Activated B cell treated with CpG ODN at 0.5 μM for 24 hours (primary cell): ENCODE data around the gene PRORP. TPM values are rescaled to one million over a fixed set of nuclear protein-coding genes. Genes with fewer than 3 reads are reported as not detected.
A peak's percentile ranks its signal among the peaks of the same experiment; 100 is the strongest.

Experiments
- ATAC-seq: fragments of 200-7000 bp; cut with Tn5 transposase; one replicate; pipeline ENCODE4 v1.10.0; 2021; ENCODE audit warnings: low read depth, mild to moderate bottlenecking, moderate library complexity
- CTCF ChIA-PET: fragments of 350-600 bp; sonication (Branson Sonifier 250); formaldehyde crosslinking; loops from one replicate; lab custom pipeline; 2021; ENCODE audit warnings: antibody characterized with exemption; lab: Charles Lee
- POLR2A ChIA-PET: fragments of 350-600 bp; sonication (Branson Sonifier 250); formaldehyde crosslinking; loops from one replicate; lab custom pipeline; 2021; ENCODE audit warnings: antibody characterized with exemption; lab: Charles Lee
- DNase-seq: peaks from one replicate; pipeline ENCODE4 v3.0.0; 2022
- H3K27ac Mint-ChIP-seq: one replicate; pipeline ENCODE4 v1.8.0; 2020; ENCODE audit warnings: mixed read lengths
- H3K27me3 Mint-ChIP-seq: one replicate; pipeline ENCODE4 v1.8.0; 2021; ENCODE audit warnings: mixed read lengths
- H3K36me3 Mint-ChIP-seq: one replicate; pipeline ENCODE4 v1.8.0; 2021; ENCODE audit warnings: low read depth, mixed read lengths
- H3K4me1 Mint-ChIP-seq: one replicate; pipeline ENCODE4 v1.8.0; 2021; ENCODE audit warnings: mixed read lengths
- H3K4me3 Mint-ChIP-seq: one replicate; pipeline ENCODE4 v1.8.0; 2020; ENCODE audit warnings: mild to moderate bottlenecking, mixed read lengths
- H3K9me3 Mint-ChIP-seq: one replicate; pipeline ENCODE4 v1.8.0; 2020; ENCODE audit warnings: mixed read lengths
- intact Hi-C: fragments of 100-400 bp; cut with micrococcal nuclease; formaldehyde crosslinking; loops from one replicate; pipeline ENCODE4 v1.15.1; 2024
- total RNA-seq: library from RNA; stranded (reverse); gene quantifications from 2 replicates; pipeline ENCODE4 v1.2.3, GENCODE V29; 2022
- TF ChIP-seq, protein P1 (sequence below): fragments of 200-600 bp; IDR thresholded peaks from one replicate; pipeline ENCODE4 v1.8.0; 2022; ENCODE audit warnings: antibody characterized with exemption, mild to moderate bottlenecking

PRORP gene
- total RNA-seq, result 22.8 and 25.6 TPM in 2 replicates

GRCh38 chr14:35121887-35122695 is at the start of gene PRORP, which contains the start of gene PPP2R3C:
PRORP (plus strand) TSS chr14:35122552; CDS start chr14:35123246, 694 bp downstream.
PPP2R3C (minus strand) TSS chr14:35121990; CDS start chr14:35121959, 31 bp downstream.
- H3K27me3 Mint-ChIP-seq, result no peaks in the 10 kb centered on the region
- H3K4me1 Mint-ChIP-seq, result peaks cover 49% of the 10 kb centered on the region

GRCh38 chr14:35073486-35073885 is 48.9 kb upstream of the PRORP start:
- ATAC-seq (no peak), DNase-seq (no peak)
- Mint-ChIP-seq H3K27me3 (no peaks in the 10 kb centered on the region), H3K9me3 (no peaks in the 10 kb centered on the region), H3K4me1 (no peaks in the 10 kb centered on the region), H3K36me3 (peaks cover 49% of the 10 kb centered on the region), H3K4me3 (no peak overlapping the region), H3K27ac (no peak overlapping the region)
- TF ChIP-seq, protein P1, sequence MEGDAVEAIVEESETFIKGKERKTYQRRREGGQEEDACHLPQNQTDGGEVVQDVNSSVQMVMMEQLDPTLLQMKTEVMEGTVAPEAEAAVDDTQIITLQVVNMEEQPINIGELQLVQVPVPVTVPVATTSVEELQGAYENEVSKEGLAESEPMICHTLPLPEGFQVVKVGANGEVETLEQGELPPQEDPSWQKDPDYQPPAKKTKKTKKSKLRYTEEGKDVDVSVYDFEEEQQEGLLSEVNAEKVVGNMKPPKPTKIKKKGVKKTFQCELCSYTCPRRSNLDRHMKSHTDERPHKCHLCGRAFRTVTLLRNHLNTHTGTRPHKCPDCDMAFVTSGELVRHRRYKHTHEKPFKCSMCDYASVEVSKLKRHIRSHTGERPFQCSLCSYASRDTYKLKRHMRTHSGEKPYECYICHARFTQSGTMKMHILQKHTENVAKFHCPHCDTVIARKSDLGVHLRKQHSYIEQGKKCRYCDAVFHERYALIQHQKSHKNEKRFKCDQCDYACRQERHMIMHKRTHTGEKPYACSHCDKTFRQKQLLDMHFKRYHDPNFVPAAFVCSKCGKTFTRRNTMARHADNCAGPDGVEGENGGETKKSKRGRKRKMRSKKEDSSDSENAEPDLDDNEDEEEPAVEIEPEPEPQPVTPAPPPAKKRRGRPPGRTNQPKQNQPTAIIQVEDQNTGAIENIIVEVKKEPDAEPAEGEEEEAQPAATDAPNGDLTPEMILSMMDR, result no peak
- intact Hi-C loops, result no loop called here
- POLR2A ChIA-PET, result interaction anchor here (1.0 kb wide), 1 partner anchor 27 kb away, joined by 3 read pairs; the partner anchor contains the start of gene FAM177A1
- CTCF ChIA-PET, result no interaction called here

More at GRCh38 chr14:35121887-35122695, at the start of gene PRORP, which contains the start of gene PPP2R3C:
- CTCF ChIA-PET, result interaction anchor here (0.5 to 1.5 kb wide), 2 partner anchors 21 to 282 kb away, joined by 4 to 5 read pairs; partner anchors contain the start of gene NFKBIA
- DNase-seq (peak; percentile 82), ATAC-seq (peak; percentile 88)
- Mint-ChIP-seq H3K9me3 (no peaks in the 10 kb centered on the region), H3K4me3 (peak within 1 kb of the TSS; percentile 99), H3K27ac (peak within 1 kb of the TSS; percentile 100), H3K36me3 (peaks cover 38% of the 10 kb centered on the region)
- POLR2A ChIA-PET, result interaction anchor here (0.6 to 4.5 kb wide), 24 partner anchors 9 to 704 kb away, joined by 3 to 92 read pairs (median 4); partner anchors contain the start of genes BAZ1A, BRMS1L, FAM177A1 and NFKBIA
- intact Hi-C loops, result loop anchor here (1.0 to 5.0 kb wide), 13 partner anchors 76 to 704 kb away; partner anchors contain the start of genes BRMS1L, CFL2, EAPP and FAM177A1
- TF ChIP-seq, protein P1, result no peak

GRCh38 chr14:35078082-35078481 is 44.3 kb upstream of the PRORP start:
- peaks cover 53% of the 10 kb centered on the region for H3K36me3 Mint-ChIP-seq

GRCh38 chr14:35079742-35080141 is 42.6 kb upstream of the PRORP start:
- ATAC-seq, result no peak
- intact Hi-C loops, result no loop called here
- Mint-ChIP-seq H3K36me3 (peaks cover 61% of the 10 kb centered on the region), H3K4me3 (no peak overlapping the region), H3K27me3 (no peaks in the 10 kb centered on the region), H3K27ac (no peak overlapping the region), H3K4me1 (no peaks in the 10 kb centered on the region), H3K9me3 (no peaks in the 10 kb centered on the region)
- POLR2A ChIA-PET, result no interaction called here
- CTCF ChIA-PET, result no interaction called here
- TF ChIP-seq, protein P1, result no peak
- DNase-seq, result no peak

More at GRCh38 chr14:35078082-35078481, 44.3 kb upstream of the PRORP start:
- POLR2A ChIA-PET, result interaction anchor here (0.7 kb wide), 1 partner anchor 44 kb away, joined by 3 read pairs; the partner anchor contains the start of gene PPP2R3C
- no peaks in the 10 kb centered on the region for H3K27me3 Mint-ChIP-seq
- no peaks in the 10 kb centered on the region for H3K9me3 Mint-ChIP-seq
- CTCF ChIA-PET, result no interaction called here
- H3K4me3 Mint-ChIP-seq, result no peak overlapping the region
- DNase-seq (no peak), ATAC-seq (no peak)
- intact Hi-C loops, result no loop called here
- TF ChIP-seq, protein P1, result no peak
- no peaks in the 10 kb centered on the region for H3K4me1 Mint-ChIP-seq
- H3K27ac Mint-ChIP-seq, result no peak overlapping the region
